SW 1271 (cell line): Measurements from ENCODE around the gene YTHDF1.
"Not testable (repeated sequence)": the region's sequence is repeated elsewhere in the genome, so short reads cannot be mapped to it uniquely, and the experiment has no call there.

Experiments
- DNase-seq, 2 experiments: peaks; one replicate each; lab custom pipeline; 2025; lab: John Stamatoyannopoulos, UW

YTHDF1 gene

DNA sequence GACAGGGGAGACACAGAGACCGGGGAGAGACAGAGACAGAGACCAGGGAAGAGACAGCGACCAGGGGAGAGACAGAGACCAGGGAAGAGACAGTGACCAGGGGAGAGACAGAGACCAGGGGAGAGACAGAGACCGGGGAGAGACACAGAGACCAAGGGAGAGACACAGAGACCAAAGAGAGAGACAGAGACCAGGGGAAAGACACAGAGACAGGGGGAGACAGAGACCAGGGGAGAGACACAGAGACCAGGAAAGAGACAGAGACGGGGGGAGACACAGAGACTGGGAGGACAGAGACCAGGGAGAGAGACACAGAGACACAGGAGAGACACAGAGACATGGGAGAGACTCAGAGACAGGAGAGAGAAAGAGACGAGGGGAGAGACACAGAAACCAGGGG lies 43.9 kb downstream of the YTHDF1 start:
- DNase-seq, result no peak

DNA sequence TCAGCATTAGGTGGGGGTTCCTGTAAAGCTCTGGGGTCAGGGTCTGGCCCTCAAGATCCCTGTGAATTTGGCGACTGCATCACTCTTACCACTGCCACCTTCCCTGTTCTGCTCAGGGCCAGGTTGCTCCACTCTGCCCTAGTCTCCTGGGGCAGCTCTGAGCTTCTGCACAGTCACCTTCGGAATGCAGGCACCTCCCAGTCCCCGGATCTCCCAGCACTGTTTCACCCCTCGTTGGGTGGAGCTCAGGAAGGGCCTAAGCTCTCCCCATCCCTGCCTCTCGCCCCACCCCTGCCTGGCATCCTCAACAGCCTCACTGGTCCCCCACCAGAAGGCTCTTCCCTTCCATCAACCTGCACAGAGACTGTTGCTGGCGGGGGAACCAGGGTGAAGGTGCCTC lies 46.2 kb downstream of the YTHDF1 start:
- no peak for DNase-seq

DNA sequence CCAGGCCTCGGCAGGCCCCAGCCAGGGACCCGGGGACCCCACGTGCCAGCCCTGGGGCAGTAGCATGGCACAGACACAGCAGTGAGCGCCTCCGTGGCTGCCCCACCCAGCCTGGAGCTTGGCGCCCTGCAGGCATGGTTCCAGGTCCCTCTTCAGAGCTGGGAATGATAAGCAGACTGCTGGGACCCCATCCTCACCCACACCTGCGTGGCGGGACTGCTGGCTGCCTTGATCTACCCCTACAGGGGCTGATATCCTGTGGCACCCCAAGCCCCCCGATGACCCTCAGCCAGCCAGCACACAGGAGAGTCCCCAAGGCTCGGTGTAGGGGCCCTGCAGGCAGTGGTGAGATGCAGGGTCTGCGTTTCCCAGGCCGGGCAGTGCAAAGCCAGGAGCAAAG lies 47.1 kb downstream of the YTHDF1 start:
- no peak for DNase-seq

DNA sequence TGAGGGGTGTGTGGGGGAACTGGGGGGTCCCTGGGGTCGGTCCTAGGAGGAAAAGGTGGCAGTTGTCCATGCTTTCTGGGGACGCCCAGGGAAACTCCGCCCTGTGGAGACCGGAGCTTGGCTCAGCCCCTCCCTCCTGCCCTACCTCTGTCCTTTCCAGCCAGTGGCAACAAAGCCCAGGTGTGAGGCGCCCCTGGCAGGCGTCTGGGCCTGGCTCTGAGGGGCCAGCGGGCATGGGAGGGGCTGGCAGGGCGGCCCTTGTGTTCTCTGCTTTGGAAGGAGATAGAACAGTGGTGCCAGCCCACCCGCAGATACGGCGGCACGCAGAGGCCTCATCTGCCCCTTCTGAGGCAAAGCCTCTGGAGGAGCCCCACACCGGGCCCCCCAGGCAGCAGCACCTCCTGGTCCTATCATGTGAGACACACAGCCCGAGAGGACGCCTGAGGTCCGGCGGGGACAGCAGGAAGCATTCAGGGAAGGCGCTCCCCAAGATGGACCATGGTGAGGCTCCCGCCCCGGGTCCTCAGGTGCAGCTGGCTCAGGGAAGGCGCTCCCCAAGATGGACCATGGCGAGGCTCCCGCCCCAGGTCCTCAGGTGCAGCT lies 47.9 kb downstream of the YTHDF1 start:
- DNase-seq, result no peak

DNA sequence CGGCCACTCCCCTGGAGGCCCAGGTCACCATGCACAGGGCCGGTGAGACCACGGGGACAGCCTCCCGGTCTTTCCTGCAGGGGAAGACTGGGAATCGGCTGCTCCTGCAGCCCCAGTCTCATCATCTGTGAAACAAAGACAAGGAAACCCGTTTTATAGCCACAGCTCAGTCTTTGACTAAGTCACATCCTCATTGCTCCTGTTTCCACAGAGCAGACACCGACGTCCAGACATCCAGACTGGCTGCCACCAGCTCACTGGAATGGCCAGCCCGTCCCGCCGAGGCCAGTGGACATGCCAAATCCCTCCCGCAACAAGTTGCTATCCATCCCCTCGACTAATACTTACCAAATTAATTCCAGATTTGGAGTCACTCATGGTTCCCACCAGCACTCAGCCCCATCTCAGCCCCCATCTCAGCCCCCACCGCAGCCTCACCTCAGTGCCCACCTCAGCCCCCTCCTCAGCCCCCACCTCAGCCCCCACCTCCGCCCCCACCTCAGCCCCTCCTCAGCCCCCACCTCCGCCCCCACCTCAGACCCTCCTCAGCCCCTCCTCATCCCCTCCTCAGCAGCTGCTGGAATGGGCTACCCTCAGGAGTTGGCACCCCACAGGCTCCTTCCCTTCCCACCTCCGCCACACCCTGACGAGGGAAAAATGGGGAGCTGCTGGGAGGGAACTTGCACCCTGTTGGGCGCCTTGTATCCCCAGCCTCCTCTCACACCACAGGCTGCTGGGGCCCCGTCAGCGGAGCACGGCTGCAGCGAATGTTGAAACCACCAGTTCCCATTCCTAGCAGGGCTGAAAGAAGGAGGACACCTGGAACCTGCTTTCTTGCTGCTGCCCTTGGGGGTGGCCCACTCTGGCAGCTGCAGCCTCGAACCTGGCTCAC lies 48.7 kb downstream of the YTHDF1 start:
- peak in 1 of 2 experiments; percentile 53 for DNase-seq

DNA sequence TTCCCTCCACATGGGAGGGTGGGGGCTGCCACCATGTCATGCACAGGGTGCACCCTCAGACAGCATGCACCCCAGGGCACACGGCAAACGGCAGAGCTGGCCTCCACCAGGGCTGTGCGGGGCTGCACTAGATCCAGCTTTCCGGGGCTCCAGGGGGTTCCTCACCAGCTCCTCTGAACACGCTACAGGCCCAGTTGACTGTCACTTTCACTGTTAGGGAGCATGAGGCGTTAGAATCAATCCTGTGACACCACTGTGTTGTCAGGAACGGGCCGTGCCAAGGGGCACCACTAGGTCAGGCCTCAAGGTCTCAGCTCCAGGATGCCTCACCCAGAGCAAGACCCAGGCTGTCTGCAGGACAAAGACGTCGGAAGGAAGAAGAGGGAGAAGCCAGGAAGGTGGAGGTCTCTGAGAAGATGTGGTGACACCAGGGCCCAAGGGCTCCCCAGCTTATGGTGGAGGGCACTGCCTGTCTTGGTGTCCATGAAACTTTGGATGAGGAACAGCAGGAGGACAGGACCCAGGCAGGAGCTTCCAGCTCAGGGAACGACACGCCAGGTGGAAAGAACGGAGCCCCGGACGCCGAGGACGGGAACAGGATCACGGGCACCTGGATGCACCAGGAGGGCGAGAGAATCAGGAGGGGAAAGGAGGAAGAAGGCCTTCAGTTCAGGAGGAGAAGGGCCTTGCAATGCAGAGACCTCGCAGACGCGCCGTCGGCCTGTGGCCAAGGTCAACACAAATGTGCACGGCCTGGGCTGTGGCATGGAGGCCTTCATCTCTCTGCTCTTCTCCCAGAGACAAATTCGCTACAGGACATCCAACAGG lies 49.5 kb downstream of the YTHDF1 start:
- DNase-seq, result no peak

DNA sequence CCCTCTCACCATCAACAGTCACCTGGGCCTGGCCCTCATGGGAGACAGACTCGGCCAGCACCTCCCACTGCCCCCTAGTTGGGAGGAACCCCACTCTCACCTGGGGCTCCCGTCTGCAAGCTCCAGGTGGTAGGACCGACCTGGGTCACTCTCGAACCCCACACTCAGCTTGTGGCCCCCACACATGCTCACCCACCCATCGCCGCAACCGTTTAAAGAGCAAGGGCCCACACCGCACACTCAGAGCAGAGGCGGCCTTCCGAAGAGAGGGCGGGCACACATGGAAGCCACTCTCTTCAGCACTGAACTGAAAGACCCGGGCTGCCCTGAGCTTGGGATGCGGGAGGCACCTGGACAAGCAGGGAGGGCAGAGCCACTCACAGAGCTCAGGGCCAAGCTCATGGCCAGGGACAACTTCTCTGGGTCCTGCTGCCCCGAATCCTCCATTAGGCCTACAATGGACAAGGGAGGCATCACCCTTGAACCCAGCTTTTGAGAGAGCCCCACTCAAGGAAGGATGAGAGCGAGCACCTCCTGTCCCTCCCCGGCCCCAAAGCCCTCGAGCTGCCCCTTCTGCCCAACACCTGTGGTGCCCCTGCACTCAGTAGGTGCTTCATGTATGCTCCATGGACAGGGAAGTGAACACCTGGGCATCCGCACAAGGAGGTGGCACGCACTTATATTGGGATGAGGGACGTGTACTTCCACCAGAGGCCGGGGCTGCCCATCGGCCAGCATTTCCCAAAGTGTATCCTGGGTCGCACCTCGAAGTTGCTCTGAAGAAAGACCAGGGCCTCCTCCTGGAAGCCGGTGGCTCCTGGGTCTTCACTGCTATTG lies 50.4 kb downstream of the YTHDF1 start:
- DNase-seq, result no peak

DNA sequence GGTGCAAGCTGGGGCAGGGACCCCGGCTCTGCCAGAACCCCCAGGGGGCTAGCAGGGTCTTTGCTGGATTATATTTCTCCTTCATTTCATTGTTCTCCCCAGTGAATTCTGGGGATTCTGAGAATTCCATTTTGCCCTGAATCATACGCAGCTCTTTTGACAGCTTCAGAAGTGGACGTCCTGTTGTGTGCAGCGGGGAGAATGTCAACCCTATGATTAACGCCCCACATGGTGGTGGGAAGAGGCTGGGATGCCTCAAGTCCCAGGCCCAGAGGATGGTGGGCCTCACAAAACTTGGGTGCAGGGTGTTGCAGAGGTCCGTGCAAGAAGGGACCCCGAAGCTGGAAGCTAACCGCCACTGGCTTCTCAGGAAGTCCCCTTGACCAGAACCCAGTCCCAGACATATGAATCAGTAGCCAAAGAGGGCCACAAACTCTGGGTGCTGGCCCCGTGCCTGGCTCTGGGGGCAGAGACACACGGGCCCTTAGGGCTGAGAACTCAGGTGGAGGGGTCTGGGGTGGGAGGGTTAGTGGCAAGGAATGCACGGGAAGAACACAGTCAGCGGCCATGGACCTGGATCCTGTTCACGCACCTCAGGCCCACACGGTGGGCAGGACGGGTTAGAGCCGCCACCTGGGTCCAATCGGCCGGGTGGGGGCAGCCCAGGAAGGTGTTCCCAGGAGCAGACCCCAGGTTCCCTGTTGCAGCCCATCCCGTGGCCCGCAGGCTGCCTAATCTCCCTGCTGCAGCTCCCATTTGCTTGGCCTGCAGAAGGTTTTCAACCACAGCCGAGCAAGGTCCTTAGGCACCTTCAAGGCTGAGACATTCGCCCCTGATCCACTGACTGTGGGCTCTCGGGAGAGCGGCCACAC lies 51.2 kb downstream of the YTHDF1 start:
- DNase-seq, result no peak

DNA sequence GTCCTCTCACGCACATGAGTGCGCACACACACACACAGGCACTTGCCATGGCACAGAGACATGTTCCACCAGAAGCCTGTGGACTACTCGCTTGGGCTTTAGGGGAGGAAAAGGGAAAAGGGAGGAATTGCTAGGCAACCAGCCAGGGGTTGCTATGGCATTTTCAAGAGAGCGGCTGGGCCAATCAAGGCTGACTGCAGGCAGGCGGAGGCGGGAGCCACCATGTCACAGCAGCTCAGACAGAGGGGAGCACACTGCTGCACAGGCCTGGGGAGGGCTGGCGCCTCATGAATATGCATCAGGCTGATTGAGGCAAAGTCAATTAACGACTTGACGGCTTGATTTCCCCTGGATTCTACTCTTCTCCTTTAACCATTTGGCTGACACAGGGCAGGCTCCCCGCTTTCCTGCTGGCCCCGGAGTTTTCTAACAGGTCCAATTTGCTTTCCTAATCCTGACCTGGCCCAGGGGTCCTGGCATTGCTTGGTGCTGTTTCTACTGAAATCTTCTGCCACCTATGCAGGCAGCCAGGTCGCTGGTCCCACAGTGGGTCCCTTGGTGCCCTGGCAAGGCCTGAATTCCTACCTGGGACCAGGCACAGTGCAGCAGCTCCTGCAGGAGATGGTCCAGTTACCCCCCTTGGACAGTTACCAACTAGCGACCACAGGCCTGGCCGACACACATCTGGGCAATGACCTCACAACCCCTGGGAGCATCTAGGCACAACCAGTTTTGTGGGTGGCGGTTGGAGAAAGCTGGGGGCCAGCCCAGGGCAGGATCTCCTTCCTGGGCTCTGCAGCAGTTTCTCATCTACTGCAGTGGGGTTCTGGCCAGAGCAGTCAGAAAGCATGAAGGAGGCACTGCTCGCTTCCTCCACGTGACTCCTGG lies 52.1 kb downstream of the YTHDF1 start:
- no peak for DNase-seq

DNA sequence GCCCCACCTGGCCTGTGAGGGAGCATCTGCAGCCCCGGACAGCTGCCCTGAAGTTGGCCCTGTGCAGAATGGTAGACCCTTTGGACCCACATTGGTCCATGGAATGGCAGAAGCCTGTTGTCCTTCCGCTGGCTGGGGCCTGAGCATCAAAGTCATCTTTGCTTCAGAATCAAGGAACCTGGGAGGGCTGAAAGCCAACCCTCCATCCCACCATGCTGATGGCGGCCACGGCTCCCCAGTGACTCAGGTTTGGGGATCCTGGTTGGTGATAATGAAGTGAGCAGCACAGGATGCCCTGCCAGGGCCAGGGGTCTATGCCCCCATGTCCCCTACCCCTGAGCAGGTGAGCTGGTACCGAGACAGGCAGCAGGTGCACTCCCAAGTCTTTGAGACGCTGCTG lies 52.8 kb downstream of the YTHDF1 start:
- no peak for DNase-seq

DNA sequence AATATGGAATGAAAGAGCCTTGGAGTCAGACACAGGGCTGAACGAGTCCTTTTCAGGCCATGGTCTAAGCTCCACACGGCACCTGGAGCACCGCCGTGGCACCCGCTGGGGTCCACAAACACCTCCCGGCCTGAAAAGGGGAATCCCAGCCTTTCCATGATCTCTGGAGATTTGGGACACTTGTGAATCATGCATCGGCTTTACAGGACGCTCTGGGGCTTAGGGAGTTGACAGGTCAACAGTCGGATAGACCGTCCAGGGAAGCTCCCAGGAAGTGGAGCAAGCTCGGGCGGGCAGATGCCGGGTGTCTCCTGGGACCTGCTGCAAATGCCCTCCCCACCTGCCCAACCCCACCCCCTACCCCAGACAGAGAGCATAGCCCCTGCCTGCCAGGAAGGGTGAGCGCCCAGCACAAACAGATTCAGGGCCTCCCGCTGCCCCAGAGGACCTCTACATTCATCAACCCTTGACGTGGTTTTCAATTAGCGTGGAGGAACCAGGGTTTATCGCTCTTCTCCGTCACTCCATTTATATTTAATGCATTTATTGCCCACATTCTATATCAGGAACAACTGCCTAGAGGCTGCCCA lies 53.6 kb downstream of the YTHDF1 start:
- no peak for DNase-seq

DNA sequence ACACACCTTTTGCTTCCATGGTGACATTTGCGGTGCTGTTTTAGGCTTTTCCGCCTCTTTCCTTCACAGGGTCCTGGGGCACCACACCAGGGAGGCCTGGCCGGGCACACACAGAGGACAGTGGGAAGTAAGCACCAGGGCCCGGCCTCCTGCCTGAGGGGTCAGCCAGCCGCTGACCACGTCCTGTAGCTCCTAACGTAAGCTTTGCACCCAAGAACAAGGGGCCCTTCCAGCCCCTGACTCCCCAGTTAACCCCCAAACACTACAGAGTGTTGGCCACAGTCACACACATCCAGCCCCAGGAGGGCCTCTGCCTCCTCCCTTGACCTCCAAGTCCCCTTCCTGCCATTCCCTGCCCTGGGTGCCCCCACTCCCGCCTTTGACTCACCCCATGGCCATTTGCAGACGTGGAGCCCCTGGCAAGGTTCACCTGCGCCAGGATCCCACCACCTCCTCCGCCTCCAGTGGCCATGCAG lies 54.7 kb downstream of the YTHDF1 start:
- DNase-seq, result no peak

DNA sequence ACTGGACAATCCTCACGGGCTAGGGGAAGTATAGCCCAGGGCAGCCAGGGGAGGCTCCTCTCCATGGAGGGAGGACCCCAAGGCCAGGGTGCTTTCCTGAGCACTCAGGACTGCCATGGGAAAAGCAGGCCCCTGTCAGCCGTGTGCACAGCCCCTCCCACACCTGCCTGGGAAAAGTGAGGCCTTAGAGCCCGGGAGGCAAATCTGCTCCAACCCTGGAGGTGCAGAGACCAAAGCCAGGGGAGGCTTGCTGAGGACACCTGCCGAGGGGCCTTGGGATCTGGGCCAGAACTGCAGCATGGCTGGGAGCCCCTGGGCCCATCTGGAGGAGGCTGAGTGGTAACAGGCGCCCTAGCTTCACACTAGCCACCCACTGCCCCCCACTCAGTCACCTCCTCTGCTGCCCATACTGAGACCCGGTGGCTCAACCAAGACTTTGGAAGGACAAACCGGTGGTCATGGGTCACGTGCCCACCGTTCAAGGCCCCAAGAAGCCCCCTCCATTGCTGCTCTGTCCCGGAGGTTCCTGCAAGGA lies 55.2 kb downstream of the YTHDF1 start:
- DNase-seq, result no peak

DNA sequence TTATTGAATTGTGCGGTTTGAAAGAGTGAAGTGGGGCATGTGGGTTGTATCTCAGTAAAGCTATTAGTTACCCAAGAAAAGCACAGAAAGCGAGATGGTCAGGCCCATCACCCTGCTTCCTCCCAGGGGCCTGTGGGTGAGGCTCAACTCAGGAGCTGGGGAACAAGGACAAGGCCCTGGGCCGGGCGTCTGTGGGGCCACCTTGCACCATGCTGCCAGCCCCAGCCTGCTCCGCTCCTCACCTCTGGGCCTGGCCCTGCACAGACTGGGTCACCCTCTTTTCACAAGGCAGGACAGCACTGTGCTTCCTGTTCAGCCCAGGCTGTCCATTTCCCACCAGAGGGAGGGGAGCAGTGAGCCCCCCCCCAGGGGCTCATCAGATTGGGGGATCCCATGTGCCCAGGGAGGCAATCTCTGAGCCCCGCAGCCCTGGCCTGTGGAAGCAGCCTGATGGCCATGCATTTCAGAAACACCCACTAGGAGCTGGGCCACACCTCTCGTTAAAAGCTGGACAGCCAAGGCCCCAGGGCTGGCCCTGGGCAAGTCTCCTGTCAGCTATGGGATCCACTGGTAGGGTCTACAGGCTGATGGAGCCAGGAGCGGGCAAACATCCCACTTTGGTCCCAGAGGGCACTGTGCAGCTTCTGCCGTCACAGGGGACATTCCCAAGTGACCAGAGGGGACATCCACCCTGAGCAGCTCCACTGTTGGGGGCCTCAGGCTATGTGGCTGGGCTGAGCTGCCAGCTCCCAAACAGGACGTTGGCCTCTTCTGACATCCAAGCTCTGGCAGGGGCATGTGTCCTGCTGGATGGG lies 55.9 kb downstream of the YTHDF1 start:
- no peak for DNase-seq

DNA sequence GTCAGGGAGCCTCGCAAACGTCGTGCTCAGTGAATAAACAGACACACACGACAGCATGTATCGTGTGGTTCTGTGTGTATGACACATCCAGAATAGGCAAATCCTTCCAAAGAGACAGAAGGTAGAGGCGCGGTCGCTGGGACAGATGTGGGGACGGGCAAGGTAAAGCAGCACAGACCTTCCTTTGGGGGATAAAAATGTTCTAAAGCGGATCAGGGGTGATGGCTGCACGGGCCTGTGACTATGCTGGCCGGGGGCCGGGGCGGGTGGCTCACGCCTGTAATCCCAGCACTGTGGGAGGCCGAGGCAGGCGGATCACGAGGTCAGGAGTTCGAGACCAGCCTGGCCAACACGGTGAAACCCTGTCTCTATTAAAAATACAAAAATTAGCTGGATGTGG lies 56.7 kb downstream of the YTHDF1 start:
- not testable (repeated sequence) for DNase-seq

DNA sequence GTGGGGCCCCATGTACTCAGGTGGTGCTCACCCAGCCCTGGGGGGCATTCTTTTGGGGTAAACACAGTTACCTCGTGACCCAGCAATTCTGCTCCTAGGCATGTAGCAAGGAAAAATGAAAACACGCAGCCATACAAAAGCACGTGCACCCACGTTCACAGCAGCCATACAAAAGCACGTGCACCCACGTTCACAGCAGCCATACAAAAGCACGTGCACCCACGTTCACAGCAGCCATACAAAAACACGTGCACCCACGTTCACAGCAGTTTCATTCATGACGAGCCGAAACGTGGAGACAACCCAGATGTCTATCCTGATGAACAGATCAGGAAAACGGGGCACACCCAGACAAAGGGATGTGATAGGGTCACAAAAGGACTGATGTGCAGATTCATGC lies 57.1 kb downstream of the YTHDF1 start:
- no peak for DNase-seq

DNA sequence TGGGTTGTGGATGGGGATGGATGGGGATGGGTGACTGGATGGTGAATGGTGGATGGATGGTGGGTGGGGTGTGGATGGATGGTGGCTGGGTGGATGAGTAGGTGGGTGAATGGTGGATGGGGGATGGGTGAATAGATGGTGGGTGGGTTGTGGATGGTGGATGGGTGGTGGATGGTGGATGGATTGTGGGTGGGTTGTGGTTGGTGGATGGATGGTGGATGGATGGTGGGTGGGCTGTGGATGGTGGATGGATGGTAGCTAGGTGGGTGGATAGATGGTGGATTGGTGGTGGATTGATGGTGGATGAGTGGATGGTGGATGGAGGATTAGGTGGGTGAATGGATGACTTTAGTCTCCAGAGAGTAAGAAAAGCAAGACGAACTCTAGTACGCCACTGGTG lies 57.6 kb downstream of the YTHDF1 start:
- no peak for DNase-seq

DNA sequence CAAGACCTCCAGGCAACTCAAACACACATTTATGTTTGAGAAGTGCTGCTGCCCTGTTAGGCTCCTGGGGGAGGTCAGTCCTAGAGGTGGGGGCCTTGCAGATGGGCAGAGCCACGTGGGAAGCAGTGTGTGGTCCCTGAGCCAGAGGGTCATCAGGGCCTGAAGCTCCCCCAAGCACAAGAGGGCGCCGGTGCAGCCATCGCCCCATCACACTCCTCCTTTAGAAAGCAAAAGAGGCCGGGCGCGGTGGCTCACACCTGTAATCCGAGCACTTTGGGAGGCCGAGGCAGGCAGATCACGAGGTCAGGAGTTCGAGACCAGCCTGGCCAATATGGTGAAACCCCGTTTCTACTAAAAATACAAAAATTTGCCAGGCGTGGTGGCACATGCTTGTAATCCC lies 58.5 kb downstream of the YTHDF1 start:
- not testable (repeated sequence) for DNase-seq
